DND-41 (cell line): ENCODE results near the gene SPATA31D3.

Experiments used
- EZH2 ChIP-seq: IDR thresholded peaks from 3 replicates; pipeline ENCODE4 v1.6.1; 2012; ENCODE audit warnings: borderline replicate concordance, low read depth, mild to moderate bottlenecking, moderate library complexity, low read length, inconsistent platforms; ENCODE audit not compliant: severe bottlenecking
- TF ChIP-seq, protein P1 (sequence below): IDR thresholded peaks from 2 replicates; pipeline ENCODE4 v1.5.1; 2012; ENCODE audit warnings: borderline replicate concordance, low read length, moderate library complexity, mild to moderate bottlenecking; ENCODE audit not compliant: poor library complexity, severe bottlenecking; ENCODE audit errors: extremely low read depth

DNA sequence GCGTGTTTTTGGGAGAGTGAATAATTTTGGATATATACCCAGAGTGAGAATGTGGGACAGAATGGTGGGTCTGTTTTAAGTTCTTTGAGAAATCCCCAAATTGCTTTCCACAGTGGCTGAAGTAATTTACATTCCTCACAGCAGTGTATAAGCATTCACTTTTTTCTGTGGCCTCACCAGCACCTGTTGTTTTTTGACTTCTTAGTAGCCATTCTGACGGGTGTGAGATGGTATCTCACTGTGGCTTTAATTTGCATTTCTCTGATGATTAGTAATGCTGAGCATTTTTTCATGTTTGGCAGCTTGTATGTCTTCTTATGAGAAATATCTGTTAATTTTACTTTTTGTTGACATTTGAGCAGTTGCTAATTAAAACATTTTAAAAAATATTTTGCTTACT lies 35.9 kb downstream of the SPATA31D3 start:
- TF ChIP-seq, protein P1, sequence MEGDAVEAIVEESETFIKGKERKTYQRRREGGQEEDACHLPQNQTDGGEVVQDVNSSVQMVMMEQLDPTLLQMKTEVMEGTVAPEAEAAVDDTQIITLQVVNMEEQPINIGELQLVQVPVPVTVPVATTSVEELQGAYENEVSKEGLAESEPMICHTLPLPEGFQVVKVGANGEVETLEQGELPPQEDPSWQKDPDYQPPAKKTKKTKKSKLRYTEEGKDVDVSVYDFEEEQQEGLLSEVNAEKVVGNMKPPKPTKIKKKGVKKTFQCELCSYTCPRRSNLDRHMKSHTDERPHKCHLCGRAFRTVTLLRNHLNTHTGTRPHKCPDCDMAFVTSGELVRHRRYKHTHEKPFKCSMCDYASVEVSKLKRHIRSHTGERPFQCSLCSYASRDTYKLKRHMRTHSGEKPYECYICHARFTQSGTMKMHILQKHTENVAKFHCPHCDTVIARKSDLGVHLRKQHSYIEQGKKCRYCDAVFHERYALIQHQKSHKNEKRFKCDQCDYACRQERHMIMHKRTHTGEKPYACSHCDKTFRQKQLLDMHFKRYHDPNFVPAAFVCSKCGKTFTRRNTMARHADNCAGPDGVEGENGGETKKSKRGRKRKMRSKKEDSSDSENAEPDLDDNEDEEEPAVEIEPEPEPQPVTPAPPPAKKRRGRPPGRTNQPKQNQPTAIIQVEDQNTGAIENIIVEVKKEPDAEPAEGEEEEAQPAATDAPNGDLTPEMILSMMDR, result no peak
- no peak for TF ChIP-seq EZH2
